Effector CD4-positive, alpha-beta T cell (primary cell): ENCODE results near the gene CFAP65.

Source experiments
- DNase-seq: peaks from one replicate; pipeline ENCODE4 v3.0.0-alpha.2; 2020

Gene CFAP65

GRCh38 chr2:218988650-218989049 lies 52.7 kb downstream of the CFAP65 start:
- no peak for DNase-seq

DNA sequence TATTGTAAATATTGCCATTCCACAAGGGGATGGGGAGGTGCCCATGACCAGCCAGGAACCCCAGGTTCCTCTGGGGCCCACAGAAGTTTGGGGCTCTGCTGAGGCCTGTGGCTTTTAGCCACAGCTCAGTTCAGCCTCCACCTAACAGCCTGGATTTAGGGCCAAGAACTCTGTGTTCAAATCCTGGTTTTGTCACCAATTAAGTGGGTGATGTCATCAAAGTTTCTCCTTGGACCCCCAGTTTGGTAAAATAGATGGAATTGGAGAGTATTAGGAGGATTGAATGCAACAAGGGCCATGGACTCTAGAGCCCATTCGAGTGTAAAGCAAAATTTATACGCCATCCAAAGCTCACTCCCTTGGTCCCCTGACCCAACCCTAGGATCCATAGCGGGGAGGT lies 53.2 kb downstream of the CFAP65 start:
- no peak for DNase-seq

GRCh38 chr2:218986148-218986761 lies 55.1 kb downstream of the CFAP65 start:
- no peak for DNase-seq

DNA sequence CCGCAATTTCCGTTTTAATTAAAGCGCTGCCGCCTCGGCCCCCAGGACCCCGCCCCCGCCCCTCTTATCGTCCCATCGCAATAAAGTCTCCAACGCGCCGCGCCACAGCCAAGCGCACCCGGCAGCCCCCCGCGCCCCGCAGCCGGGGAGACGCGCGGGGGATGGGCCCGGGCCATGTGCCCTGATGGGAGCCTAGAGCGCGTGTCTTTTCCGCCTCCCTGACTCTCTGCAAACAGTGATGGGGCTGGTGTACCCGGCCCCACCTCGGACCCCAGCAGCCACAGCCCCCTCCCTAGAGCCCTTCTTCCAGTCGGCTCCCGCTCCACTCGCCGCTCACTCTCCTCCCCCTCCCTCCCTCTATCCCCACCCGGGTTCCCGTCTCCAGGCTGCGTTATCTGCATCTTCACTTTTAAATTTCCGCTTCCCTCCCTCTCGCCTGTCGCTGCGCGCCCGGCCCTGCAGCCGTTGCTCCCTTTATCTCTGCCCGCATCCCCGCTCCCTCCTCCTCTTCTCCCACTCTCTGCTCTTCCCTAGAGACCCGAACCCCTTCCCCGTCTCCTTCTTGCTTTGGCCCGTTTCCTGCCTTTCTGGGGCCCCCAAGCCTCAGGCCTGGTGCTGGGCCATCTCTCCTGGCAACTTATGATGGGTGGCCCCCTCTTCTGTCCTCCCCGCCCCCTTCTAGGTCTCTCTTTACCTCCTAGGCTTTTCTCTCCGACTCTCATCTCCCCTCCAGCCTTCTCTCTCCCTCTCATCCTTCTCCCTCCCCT lies 55.8 kb downstream of the CFAP65 start:
- DNase-seq: no peak

GRCh38 chr2:218985021-218985324 lies 56.3 kb downstream of the CFAP65 start, which contains the start of gene FEV:
FEV (minus strand) TSS chr2:218985184; CDS start chr2:218985075, 109 bp downstream.
- no peak for DNase-seq

DNA sequence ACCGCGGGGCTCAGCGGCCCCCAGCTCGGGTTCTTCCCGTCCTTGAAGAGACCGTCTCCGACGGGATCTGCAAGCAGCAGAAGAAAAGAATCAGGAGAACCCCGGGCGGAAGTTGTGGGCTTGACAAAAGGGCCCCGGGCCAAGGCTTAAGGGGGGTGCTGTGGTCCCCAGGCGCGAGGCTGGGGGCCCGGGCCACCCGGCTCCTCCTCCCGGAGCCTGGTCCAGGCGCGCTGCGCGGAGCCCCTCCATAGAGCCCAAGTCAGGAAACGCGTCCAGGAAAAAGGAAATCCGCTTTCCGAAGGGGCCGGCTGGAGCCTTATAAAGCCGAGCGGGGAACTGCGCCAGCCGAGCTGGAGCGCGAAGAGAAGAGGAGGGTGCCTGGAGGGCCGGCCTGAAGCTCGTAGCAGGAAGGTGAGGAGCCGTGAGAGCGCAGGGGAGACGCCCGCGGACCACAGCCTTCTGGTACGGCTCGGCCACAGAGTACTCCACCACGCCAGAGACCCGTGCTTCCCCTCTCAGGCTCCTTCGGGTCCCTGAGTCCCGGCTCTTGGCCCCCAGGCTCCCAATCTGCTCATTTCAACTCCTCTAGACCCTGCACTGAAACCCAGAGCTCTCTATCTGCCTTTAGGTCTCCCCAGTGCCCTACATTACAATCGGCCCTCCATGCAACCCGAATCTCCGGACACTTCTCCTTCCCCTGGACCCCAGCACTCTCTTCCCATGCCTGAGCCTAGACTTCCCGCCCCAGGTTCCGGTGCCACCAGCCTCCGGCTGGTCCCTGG lies 56.9 kb downstream of the CFAP65 start:
- no peak for DNase-seq

GRCh38 chr2:218983934-218984238 lies 57.4 kb downstream of the CFAP65 start:
- no peak for DNase-seq

DNA sequence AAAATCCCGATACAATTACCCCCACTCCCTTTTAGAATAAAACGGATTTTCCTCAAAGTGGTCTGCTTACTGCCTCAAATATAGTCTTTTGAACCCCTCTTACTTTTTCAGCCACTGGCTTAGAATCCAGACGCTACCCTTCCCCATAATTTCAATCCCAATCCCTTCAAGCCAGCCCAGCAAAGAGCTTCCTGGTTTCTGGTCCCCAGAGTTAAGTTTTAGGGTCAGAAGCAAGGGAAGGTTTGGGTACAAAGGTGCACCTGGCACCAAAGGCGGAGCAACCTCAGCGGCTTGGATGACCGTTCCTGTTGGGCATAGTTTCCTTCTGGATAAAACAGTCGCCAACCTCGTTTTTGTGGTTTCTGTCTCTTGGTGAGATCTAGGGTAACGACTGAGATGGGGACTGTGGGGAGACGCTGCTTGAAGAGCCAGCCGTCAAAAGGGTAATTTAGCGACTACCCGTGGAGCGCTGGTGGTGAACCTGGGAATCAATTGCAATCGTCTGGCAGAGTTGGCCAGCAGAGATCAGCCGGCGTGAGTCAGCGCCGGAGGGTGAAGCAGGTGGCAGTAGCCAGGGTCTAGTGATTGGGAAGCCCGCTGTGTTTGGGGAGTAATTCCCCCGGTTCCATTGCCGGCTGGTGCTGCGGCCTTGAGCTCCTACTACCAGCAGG lies 57.9 kb downstream of the CFAP65 start:
- DNase-seq: no peak

GRCh38 chr2:218982586-218983262 lies 58.6 kb downstream of the CFAP65 start:
- no peak for DNase-seq

GRCh38 chr2:218981881-218982585 lies 59.3 kb downstream of the CFAP65 start:
- no peak for DNase-seq

GRCh38 chr2:218981390-218981880 lies 59.9 kb downstream of the CFAP65 start:
- no peak for DNase-seq

DNA sequence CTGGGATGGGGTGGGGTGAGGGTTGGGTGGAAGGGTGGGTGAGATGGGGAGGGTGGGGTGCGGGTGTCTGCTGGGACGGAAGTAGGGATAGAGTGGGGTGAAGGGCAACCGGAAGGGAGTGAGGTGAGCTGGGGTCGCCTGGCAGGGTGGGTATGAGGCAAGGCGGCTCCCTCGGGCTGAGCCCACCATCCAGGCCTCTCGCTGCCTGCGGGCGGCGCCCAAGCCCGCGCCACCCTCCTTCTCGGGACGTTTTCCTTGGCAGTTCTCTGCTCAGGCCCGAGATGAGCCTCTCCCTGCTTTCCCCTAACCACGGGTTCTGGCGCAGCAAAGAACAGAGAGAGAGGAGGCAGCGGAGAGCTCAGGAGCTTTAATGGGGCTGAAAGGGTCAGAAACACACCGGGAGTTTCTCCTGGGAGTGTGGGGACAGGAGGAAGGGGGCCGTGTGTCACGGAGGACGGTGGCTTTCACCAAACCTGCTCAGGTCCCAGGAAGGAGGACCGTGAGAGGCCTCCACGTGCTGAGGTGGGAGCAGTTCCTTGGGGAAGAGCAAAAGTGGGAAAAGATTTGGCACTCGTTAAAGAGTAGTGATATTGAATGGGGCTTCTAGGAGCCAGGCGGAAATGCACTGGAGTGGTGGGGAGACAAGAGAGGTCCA lies 60.5 kb downstream of the CFAP65 start:
- DNase-seq: no peak

GRCh38 chr2:218979846-218980734 lies 61.2 kb downstream of the CFAP65 start:
- DNase-seq: peak; percentile 76

DNA sequence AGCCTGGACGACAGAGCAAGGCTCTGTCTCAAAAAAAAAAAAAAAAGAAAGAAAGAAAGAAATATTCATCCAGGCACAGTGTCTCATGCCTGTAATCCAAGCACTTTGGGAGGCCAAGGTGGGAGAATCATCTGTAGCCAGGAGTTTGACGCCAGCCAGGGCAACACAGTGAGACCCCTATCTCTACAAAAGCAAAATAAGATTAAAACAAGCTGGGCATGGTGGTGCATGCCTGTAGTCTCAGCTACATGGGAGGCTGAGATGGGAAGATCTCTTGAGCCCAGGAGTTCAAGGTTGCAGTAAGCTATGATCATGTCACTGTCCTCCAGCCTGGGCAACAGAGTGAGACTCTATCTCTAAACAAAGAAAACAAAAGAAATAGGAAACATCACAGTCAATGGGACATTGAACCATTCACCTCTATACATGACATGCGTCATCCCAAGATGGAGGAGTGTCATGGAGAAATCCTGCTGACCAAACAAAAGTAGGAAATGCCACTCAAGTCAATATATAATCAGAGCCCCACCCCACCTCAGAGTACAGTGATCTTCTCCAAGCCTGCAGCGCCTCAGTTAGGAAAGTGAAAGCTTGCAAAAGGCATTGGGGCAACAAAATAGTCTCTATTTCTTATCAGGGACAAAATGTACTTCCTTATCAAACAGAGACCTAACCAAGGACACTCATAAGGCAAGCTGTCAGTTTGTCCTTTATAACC lies 66.1 kb downstream of the CFAP65 start:
- DNase-seq: no peak

GRCh38 chr2:218970894-218971293 lies 70.4 kb downstream of the CFAP65 start:
- no peak for DNase-seq

- DNase-seq: no peak
Measured at GRCh38 chr2:218964041-218964771, 77.1 kb downstream of the CFAP65 start.

GRCh38 chr2:218963601-218964000 lies 77.7 kb downstream of the CFAP65 start:
- DNase-seq: no peak

DNA sequence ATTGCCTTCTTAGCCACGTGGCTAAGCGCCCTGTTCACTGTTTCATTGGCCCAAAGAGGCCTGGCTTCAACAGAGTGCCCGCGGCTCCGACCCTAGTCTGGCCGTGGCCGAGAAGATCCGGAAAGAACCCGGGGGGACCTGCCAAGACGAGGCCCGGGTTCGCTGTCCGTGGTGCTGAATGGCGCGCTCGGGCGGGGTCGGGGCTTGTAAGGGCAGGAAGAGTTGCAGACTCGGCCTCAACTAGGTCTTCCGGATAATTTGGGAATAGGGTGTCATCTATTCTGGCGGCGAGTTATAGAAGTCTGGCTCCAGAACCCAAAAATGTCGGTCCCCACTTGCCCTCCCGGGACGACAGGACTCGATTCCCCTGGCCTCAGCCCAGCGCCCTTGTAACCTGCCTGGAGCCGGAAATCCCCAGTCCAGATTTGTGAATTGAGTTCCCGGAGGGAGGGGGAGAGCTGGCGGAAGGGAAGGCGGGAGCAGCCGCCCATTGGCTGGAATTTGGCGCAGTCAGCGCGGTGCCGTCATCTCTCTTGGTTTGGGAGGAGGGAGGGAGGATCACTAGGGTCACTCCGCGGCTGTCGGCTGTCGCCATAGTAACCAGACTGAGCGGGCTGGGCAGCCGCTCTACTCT lies 78.3 kb downstream of the CFAP65 start:
- peak; percentile 33 for DNase-seq
